ENCODE data around the gene SPATS2L.

GRCh38 chr2:200523604-200524003, 217.1 kb downstream of the SPATS2L start:
- TF ChIP-seq ZFP36 (IDR thresholded peaks at IDR 0.05; ENCODE audit: borderline replicate concordance, partially characterized antibody): no peak
- no peak for TF ChIP-seq POLR2A (IDR thresholded peaks at IDR 0.05; ENCODE audit: low read length)
- TF ChIP-seq GATA3 (IDR thresholded peaks at IDR 0.05; ENCODE audit: borderline replicate concordance): no peak
- no peak for TF ChIP-seq PHF8 (IDR thresholded peaks at IDR 0.05; ENCODE audit: borderline replicate concordance, low read depth)
- no peak for TF ChIP-seq CBX2 (IDR thresholded peaks at IDR 0.05; ENCODE audit: borderline replicate concordance, low read depth)
- TF ChIP-seq MYC (IDR thresholded peaks at IDR 0.05; ENCODE audit: borderline replicate concordance, low read length): no peak
- no peak for TF ChIP-seq CTCF (IDR thresholded peaks at IDR 0.05)
- TF ChIP-seq REST (IDR thresholded peaks at IDR 0.05): no peak
- TF ChIP-seq USF2 (IDR thresholded peaks at IDR 0.05): no peak
- no peak for TF ChIP-seq NFE2L2 (conservative IDR thresholded peaks at IDR 0.05; ENCODE audit: low read length)
- TF ChIP-seq RAD21 (conservative IDR thresholded peaks at IDR 0.05 in 1 of 2, IDR thresholded peaks at IDR 0.05 in 1 of 2): no peak
- TF ChIP-seq HDAC2 (IDR thresholded peaks at IDR 0.05): no peak
- TF ChIP-seq CHD2 (IDR thresholded peaks at IDR 0.05; ENCODE audit: low read length, partially characterized antibody): no peak
- no peak for TF ChIP-seq SMC3 (IDR thresholded peaks at IDR 0.05)

All from A549 (cell line).